Epidermal melanocyte (primary cell): ENCODE measurements around the gene SPPL3.
"Not testable (repeated sequence)": the region's sequence is repeated elsewhere in the genome, so short reads cannot be mapped to it uniquely, and the experiment has no call there.

Source experiments
- DNase-seq: peaks from one replicate; pipeline ENCODE4 v3.0.0; 2011; ENCODE audit warnings: low spot score; ENCODE audit not compliant: insufficient read length

The SPPL3 gene

DNA sequence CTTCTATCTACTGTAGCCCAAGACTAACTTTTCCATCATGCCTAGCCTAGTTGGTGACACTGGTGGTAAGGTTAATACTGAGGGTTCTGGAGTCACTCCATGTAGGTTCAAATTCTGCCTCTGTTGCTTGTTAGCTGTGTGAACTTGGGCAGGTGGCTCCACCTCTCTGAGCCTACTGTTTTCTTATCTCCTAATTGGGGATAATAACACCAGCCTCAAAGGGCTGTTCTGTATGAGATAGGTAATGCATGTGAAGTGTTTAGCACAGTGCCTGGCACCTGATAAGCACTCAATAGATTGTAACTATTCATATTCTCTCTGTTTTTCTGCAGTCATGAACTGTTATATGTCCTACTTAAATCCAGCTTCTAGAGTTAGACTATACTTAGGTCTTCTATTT, 17.5 kb upstream of the SPPL3 start:
- no peak for DNase-seq

DNA sequence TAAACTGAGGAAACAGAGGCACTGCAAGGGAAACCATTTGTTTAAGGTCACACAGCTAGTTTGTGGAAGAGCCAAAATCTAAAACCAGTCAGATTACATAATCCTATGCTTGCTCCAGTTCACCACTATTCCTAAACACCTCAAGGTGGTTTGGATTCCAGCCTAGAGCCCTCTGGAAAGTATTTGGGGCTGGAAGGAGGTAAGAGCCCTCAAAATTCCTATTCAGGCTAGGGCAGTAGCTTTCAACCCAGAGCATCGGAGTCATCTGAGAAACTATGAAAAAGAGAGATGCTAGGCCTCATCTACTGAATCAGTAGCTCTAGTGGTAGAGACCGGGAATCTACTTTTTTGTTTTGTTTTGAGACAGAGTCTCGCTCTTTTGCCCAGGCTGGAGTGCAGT, 16.0 kb upstream of the SPPL3 start:
- no peak for DNase-seq

DNA sequence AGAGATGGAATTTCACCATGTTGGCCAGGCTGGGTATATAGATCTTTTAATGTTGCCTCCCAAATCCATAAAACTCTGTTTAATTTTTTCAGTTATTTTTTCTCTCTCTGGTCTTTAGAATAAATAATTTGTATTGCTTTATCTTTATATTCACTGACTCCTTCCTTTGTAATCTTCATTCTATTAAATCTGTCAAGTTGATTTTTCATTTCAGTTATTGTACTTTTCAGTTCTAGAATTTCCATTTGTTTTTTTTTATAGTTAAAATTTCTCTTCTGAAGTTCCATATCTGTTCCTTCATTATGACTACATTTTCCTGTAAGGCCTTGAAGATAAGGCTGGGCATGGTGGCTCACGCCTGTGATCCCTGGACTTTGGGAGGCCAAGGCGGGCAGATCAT, 13.6 kb upstream of the SPPL3 start:
- no peak for DNase-seq

DNA sequence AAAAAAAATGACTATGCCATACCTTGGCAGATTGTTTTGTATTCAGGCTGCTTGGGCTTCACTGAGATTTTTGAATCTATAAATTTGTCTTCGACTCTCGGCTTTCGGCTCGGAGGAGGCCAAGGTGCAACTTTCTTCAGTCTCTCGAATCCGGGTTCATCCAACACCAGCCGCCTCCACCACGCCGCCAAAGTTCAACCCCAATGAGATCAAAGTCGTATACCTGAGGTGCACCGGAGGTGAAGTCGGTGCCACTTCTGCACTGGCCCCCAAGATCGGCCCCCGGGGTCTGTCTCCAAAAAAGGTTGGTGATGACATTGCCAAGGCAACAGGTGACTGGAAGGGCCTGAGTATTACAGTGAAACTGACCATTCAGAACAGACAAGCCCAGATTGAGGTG, 12.4 kb upstream of the SPPL3 start:
- no peak for DNase-seq

DNA sequence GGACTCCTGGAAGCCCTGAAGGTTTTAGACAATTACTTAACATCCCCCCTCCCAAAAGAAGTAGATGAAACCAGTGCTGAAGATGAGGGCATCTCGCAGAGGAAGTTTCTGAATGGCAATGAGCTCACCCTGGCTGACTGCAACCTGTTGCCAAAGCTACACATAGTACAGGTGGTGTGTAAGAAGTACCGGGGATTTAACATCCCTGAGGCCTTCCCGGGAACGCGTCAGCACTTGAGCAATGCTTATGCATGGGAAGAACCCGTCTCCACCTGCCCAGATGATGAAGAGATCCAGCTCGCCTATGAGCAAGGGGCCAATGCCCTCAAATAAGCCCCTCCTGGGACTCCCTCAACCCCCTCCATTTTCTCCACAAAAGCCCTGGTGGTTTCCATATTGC, 10.6 kb upstream of the SPPL3 start:
- no peak for DNase-seq

DNA sequence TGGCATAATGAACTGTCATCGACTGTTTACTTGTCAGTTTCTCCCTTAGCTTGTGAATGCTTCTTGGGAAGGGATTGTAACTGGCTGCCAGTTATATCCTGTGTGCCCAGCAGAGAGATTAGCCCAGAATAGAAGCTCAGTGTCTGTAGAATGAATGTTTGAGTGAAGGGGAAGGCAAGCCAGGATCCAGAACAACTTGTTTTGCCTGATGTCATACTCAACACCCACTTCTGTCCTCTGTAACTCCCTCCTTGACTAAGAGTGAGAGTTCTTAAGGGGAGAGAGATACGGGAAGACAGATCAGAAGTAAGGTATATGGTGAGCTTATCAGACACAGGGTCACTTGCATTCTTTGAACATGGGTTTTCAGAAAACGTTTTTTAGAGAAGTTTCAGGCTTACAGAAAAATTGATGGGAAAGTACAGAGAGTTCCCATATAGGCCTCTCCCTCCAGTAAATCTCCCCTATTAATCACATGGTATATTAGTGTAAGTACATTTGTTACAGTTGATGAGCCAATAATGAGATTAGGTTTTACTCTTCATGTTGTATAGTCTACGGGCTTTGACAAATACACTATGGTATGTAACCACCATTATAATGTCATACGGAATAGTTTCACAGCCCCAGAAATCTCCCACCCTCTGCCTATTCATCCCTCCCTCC, 5.6 kb upstream of the SPPL3 start:
- no peak for DNase-seq

DNA sequence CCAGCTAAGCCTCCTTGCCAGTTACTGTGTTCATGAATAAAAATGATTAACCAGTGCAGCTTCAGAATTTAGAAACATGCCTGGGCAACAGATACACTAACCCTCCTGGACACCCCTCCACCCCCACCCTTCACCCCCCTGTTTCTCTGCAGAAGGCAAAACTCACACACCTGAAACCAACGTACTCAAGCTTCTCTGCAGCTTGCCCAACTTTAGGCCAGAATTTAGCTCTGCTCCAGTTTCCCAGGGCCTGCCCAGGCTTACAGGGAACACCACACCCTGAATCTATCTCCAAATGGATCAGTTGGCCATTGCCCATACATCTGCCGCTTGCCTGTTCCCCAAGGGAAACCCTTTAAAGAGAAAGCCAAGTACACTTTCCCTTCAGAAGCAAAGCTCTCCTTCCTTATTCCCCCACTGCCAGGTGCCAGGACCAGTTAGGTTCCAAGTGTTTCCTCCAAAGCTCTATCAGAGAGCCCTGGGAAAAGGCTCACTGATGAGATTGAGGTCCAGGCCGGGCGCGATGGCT, 1.8 kb upstream of the SPPL3 start:
- DNase-seq = no peak

DNA sequence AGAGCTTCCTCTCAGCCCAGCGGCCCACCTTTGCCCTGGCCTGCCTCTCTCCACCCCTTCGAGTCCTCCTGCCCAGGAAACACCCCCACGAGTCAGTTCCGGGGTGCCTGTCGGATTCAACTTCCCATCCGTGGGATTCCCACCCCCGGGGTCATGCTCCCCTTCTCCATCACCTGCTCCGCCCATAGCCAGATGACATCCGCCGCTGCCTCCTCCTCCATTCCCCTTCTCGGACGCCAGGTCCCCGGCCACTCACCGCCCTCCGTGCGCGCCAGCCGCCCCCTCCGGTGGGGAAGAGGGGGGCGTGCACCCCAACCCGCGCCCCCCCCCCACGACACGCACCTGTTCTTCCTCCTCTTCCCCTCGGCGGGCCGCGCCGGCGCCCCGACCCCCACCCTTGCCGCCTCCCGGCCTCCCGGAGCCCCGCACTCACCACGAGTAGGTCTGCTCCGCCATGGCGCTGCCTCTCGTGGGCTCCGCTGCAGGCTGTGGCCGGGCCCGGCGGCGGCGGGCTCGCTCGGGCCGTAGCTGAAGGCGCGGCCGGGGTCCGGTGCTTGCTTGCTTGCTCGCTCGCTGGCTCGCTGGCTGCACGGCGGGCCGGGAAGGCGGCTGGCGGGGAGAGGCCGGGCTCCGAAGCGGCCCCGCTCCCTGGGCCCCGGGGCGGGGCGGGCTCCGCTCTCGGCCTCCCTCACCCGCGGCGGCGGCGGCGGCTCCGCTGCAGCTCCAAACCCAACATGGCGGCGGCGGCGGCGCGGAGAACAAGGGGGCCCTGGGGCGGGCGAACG, 554 bp downstream of the SPPL3 start:
- peak; percentile 30 for DNase-seq

DNA sequence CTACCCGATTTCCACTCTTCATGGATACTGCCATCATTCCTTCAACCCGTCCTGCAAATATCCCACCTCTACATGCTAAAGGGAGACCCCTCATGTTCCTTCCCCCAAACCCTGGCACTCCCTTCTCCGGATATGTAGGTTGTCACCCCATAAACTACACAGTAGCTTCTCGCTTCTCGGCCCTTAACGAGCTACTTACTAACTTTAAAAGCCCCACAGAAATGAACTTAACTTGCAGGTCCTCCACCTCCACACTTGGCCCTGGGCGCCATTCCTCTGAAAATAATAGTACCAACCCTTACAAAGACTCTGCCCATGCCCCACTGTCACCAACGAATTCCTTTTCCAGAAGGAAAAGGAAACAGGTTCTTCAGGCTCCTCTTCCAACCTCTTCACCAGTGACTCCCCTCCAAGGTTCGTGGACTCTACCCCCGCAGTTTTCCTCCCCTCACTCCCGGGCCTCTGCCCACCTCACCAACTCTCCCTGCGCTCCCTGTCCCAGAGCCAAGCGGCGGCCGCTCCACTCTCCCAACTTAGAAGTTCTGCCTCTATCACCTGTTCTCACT, 1.2 kb downstream of the SPPL3 start:
- no peak for DNase-seq

DNA sequence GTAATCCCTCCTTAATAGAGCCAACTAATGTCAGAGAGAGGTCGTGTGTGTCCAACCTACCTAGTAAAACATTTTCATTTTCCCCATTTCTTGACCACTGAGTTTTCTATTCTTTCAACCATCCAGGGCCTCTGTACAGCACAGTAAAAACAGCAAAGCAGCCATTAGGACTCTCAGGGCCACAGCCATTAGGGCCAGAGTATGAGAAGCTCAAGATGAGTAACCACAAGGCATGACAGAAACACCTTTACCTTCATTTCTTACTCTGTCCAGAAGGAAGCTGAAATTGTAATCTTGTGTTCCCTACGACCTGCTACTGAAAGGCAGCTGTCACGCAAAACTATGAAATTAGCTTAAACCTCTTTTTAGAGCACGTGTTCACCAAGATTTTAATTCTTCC, 2.3 kb downstream of the SPPL3 start:
- DNase-seq = no peak

DNA sequence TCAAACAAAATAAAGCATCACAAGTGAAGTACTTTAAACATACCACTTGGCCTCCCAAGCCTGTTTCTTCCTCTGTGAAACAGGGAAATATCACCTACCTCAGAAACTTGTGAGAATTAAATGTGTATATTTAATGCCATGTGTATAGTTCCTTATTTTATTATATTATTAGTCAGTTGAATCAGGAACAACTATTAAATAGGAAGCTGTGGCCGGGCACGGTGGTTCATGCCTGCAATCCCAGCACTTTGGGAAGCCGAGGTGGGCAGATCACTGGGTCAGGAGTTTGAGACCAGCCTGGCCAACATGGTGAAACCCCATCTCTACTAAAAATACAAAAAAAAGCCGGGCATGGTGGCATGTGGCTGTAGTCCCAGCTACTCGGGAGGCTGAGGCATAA, 3.1 kb downstream of the SPPL3 start:
- not testable (repeated sequence) for DNase-seq

DNA sequence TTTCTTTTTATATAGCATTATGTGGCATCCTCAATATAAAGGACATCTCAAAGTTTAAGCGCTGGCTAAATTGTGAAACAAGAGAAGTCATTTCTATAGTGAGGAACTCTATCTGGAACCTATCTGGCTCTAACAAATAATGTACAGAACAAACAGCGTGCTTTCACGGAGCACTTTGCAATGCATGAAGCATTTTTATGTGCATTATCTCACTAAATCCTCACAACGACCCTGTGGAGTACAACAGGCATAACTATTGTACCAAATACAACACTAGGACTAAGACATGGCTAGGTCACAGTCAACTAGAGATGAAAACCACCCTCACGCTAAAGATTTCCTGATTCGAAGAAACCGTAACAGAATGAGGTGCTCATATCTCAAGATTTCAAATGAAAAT, 8.6 kb downstream of the SPPL3 start:
- no peak for DNase-seq

DNA sequence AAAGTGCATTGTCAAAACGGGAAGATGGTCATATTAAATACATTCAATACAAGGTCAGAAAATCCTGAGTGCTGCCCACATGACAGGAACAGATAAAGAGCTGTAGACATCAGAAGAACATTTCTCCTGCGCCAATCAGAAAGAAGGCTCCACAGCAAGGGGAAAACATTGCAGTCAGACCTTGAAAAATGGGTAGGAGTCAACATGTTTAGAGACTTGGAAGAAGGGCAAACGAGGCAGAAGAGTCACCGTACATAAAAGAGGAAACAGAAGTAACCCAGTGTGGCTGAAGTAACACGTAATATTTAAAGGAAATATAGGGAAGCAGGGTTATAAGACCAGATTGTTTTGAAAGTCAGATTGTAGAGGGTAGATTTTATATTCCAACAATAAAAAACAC, 11.9 kb downstream of the SPPL3 start:
- DNase-seq = no peak

DNA sequence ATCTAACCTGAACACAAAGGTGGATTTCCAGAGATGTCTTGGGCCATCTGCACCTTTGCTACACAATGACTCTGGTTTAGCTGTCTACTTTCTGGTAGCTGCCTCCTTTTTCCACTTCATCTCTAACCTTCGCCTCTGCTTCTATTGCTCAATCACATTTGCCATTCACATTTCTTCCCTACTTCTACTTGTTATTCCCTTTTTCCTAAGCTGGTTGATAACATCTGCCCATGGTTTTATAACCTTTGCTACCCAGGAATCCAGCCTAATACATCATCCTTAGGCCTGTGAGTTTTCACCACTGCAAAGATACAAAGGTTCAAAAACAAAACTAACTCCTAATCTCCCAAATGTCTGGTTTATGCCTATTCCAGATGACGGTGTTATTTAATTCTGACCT, 13.2 kb downstream of the SPPL3 start:
- DNase-seq = no peak

DNA sequence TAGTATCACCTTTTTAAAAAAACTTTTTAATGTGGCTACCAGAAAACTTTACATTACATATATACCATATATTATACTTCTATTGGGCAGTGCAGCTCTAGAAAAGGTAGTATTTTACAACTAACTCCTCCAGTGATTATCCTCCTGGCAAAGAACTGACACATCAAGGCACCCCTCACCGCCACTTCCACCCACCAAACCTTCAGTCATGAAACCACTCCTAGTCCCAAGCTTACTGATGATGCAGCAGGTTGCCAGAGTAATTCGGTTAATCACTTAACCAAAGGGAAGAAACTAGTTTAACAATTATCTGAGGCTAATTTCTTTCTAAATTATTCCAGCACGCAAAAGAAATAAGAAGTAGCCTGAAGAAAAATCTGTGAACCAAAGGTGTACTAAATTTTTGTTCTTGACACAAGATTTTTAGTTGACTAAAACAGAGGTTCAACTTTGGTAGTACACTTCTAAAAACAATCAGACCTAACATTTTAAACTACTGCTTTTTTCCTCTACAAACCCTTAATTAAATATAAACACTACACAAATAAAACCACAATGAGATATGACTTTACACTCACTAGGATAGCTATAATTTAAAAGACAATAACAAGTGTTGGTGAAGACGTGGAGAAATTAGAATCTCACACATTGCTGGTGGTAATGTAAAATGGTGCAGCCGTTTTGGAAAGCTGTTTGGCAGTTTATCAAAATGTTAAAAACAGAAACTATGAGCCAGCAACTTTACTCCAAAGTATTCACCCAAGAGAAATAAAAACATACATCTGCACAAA, 16.7 kb downstream of the SPPL3 start:
- DNase-seq = no peak

DNA sequence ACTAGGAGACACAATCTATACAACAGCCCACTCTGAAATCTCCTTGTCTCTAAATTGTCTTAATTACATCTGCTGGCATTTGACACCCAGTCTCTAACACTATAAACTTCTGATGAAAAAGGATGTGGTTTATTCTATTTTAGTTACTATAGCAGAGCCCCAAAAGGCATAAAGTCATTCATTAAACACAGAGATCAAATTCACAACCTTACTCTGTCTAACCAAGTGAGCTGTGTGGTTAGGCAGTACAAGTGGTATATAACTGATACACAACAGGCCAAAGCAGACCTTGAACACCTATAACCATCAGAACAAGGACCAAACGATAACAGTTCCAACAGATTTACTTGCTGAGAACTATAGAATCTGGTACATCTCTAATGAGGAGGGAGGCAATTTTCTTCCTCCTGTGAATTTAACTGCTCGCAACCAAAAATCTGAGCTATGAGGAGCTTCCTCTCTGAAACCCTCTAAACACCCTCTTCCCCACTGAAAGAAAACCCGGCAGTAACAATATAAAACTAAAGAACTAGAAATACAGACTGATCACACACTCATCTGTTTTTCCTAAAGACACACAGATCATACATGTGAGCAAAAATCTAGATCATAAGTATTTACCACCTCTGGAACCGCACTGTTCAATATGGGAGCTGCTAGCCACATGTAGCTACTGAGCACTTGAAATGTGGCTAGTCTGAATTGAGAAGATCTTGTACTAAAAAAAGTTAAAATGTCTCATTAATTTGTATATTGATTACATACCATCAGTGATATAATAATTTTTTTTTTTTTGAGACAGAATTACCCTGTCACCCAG, 17.7 kb downstream of the SPPL3 start:
- DNase-seq = no peak

DNA sequence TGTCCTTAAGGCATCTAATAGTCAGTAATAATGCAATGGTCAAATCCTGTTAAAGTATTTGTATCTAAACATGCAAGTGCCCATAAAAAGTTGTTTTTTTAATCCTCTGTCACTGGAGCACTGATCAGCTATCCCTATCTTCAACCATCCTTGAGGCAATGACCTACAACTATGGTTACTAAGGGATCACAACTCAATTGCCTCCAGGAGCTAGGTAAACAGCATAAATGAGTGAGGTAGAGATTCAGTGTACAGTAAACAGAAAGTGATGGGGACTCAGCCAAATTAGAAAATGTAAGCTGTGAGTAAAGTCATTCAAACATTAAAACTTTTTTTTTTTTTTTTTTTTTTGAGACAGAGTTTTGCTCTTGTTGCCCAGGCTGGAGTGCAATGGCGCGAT, 18.6 kb downstream of the SPPL3 start:
- DNase-seq = no peak

DNA sequence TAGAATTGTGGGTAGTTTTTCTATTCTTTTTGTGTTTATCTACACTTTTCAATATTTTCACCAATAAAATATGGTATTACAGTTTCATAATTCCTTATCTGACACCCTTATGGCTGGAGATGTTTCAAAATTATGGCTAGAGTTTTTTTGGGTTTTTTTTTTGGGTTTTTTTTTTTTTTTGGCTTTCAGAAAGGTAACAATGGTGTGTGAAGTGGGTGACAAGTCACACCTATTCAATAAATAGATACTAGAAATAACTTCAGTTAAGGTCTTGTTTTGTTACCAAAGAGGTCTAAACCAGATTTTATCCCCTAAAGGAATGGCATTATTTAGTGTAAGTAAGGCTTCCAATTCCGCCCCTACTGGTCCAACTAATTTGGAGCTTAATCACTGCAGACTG, 19.5 kb downstream of the SPPL3 start:
- no peak for DNase-seq

DNA sequence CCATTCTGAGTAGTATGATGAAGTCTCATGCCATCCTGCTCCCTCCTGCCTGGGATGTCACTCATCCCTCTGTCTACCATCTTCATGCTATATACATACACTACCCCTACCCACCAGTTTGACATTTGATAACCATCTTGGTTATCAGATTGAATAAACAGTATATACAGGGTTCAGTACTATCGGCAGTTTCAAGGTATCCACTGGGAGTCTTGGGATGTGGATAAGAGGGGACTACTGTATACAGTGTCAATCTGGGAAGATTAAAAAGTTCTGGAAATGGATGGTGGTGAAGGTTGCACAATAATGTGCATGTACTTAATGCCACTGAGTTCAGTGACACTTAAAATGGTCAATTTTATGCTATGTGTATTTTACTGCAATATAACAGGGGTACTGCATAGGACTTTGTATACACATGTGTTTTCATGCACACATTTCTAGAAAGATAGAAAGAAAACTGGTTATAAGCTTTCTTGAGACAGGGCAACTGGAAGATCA, 22.1 kb downstream of the SPPL3 start:
- no peak for DNase-seq

DNA sequence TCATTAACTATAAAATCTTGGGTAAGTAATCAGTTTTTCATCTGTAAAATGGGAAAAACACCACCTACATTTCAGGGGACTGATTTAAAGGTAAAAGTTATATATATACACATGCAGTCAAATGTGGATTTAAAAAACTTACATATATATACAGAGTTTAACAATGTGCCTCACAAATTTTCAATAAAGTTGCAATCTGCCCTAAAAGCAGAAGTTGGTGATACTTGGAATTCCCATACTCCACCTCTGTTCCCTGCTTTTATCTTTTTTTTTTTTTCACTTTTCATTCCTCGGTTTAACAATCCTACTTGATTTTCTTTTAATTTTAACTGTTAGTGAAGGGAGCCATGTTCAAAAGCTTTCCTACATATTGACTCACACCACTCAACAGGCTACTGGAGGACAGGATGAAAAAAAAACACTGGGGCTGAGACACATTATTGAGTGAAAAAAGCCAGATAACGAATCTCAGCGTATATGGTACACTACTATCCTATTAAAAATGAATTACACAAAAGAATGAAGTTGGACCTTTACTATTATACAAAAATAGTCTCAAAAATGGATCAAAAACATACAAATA, 24.3 kb downstream of the SPPL3 start:
- no peak for DNase-seq
